ENCODE results near the gene JADE2.

The JADE2 gene

GRCh38 chr5:134610725-134611124 is 85.3 kb downstream of the JADE2 start:
- in situ Hi-C loops (cut with MboI; ENCODE audit: low sequenced_read_pairs): no loop called here

- in situ Hi-C loops (cut with MboI; ENCODE audit: low sequenced_read_pairs): no loop called here
Observed at GRCh38 chr5:134611515-134611914, 86.0 kb downstream of the JADE2 start.

DNA sequence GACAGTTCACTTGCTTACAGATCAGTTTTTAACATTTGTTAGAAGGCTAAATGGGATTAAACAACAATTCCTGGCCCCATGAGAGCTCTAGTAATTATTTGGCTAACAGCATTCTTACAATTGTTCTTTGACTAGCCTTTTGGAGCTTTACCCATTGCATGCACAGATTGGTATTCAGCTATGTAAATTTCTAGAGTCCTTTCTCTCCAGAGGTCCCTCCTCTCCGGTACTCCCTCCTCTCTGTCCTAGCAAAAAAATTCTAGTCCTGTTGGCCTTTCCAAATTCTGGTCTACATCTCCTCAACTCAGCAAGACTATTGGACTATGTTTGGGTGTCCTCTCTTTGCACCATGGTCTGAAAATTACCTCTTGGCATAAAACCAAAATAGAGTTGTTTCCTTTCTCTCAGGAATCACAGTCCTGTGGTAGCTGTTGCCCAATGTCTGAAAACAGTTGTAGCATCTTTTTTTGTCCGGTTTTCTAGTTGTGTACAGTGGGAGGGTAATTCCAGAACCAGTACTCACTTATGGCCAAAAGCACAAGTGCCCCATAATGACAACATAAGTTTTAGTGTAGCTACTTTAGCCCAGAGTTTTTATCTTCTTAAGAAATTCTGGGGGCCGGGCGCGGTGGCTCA is 89.1 kb downstream of the JADE2 start:
- in situ Hi-C loops (cut with MboI; ENCODE audit: low sequenced_read_pairs): no loop called here

- in situ Hi-C loops (cut with MboI; ENCODE audit: low sequenced_read_pairs): no loop called here
Observed at GRCh38 chr5:134620634-134621033, 95.2 kb downstream of the JADE2 start.

DNA sequence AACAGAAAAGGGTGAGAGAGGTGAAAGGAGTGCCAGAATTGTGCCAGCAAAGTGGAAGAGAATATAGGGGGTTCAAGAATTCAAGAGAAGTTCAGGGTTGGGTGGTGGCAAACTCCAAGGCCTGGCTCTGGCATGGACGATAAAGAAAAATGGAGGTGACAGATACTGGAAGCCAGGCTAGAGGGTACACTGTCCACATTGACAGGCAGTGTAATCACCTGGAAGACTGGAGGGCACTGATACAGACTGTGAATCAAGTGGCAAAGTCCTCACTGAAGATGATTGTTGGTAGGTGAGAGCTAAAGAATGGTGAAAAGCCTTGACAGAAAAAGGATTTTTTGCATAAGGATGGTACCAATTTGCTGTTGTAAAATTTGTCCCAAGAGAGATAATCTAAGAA is 100.1 kb downstream of the JADE2 start:
- in situ Hi-C loops (cut with MboI; ENCODE audit: low sequenced_read_pairs): no loop called here

- in situ Hi-C loops (cut with MboI; ENCODE audit: low sequenced_read_pairs): no loop called here
Observed at GRCh38 chr5:134626369-134627014, 101.0 kb downstream of the JADE2 start.
